A549 treated with AZD9567 at 1 μM for 4 hours (cell line): ENCODE measurements around the gene TMPRSS7. TPM values are rescaled to one million over a fixed set of nuclear protein-coding genes. Genes with fewer than 3 reads are reported as not detected.

Source experiments
- total RNA-seq: library from RNA; stranded (reverse); fragments of 200-300 nt; extraction: Qiagen RNA extraction; gene quantifications from 5 replicates; pipeline ENCODE4 v1.2.3, GENCODE V29; 2022; ENCODE audit not compliant: insufficient read depth

The TMPRSS7 gene, protein sequence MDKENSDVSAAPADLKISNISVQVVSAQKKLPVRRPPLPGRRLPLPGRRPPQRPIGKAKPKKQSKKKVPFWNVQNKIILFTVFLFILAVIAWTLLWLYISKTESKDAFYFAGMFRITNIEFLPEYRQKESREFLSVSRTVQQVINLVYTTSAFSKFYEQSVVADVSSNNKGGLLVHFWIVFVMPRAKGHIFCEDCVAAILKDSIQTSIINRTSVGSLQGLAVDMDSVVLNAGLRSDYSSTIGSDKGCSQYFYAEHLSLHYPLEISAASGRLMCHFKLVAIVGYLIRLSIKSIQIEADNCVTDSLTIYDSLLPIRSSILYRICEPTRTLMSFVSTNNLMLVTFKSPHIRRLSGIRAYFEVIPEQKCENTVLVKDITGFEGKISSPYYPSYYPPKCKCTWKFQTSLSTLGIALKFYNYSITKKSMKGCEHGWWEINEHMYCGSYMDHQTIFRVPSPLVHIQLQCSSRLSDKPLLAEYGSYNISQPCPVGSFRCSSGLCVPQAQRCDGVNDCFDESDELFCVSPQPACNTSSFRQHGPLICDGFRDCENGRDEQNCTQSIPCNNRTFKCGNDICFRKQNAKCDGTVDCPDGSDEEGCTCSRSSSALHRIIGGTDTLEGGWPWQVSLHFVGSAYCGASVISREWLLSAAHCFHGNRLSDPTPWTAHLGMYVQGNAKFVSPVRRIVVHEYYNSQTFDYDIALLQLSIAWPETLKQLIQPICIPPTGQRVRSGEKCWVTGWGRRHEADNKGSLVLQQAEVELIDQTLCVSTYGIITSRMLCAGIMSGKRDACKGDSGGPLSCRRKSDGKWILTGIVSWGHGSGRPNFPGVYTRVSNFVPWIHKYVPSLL
- 0.07 to 0.12 TPM (median 0.09 TPM) in 4 of 5 replicates, not detected in the other for total RNA-seq

GRCh38 chr3:112034436-112034835, at the start of gene TMPRSS7:
TMPRSS7 (plus strand) TSS chr3:112034736; CDS start chr3:112034846, 110 bp downstream.

DNA sequence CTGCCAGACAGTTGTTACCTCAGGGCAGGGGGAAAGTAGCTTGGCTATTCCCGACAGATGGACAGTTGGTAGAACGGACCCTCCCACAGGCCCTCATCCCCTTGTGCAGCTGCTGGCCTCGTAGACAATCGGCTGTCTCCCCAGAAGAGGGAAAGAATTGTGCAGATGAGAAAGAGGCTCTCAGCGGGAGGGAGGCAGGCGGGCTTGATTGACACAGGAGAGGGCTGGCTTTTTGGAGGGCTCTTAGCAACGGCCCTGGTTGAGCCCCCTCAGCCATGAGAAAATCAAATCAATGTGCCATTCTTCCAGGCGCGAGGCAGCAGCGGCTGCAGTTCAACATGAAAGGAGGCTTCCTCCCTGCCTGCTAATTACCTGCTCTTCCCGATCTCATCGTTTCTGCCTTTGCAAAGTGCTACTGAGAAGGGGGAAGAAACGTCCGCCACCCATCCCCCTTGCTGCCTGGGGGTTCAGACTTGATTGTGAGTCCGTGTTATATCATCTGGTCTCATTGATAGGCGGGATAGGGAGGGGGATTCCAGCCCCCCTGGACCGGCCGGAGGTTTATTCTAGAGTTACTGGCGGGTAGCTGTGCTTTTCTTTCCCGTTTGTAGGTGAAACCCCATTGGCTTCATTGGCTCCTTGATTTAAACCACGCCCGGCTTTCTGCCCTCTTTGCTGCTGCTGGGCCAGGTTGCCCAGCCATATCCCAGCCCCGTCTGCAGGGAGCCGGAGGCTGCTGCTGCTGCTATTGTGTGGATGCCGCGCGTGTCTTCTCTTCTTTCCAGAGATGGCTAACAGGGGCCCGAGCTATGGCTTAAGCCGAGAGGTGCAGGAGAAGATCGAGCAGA, 35.7 kb upstream of the TMPRSS7 start, which contains the start of gene TAGLN3:
Gene TAGLN3 (plus strand): TSS at position 287 of the 848 bp plus-strand sequence. CDS start 501 bp downstream, at position 788.

GRCh38 chr3:112086076-112086854, 51.7 kb downstream of the TMPRSS7 start, which contains the start of gene C3orf52:
C3orf52 (plus strand) TSS chr3:112086389; CDS start chr3:112086408, 19 bp downstream.

Other genes starting within 250 kb of the TMPRSS7 start
- 10.5 to 17.6 TPM (median 17.1 TPM) in 5 replicates for gene PHLDB2, start 175.5 kb upstream of the TMPRSS7 start, total RNA-seq
- 16.3 to 22.7 TPM (median 21.7 TPM) in 5 replicates for gene ABHD10, start 55.7 kb upstream of the TMPRSS7 start, total RNA-seq
- not detected in 5 replicates for gene TAGLN3, start 35.8 kb upstream of the TMPRSS7 start, total RNA-seq
- gene C3orf52, start 51.7 kb downstream of the TMPRSS7 start, total RNA-seq: 10.6 to 13.3 TPM (median 12.2 TPM) in 5 replicates
- not detected in 5 replicates for gene GCSAM, start 98.5 kb downstream of the TMPRSS7 start, total RNA-seq